Panc1 (cell line): ENCODE results near the gene HADHA. TPM values are rescaled to one million over a fixed set of nuclear protein-coding genes. Genes with fewer than 3 reads are reported as not detected.

Experiments
- ATAC-seq: fragments of 200-7000 bp; cut with Tn5 transposase; 2 replicates; pipeline ENCODE4 v1.9.1; 2020; ENCODE audit warnings: mild to moderate bottlenecking, moderate library complexity
- BruUV-seq: library from RNA; stranded (reverse); fragments of 400-500 nt; replicated peaks from 2 replicates; lab custom pipeline; 2021; lab: Mats Ljungman, UMichigan
- CTCF ChIA-PET: fragments of 300-600 bp; sonication (Branson Sonifier 250); formaldehyde crosslinking; loops from one replicate; lab custom pipeline; 2022; ENCODE audit warnings: antibody characterized with exemption; lab: Charles Lee
- POLR2A ChIA-PET: fragments of 300-600 bp; sonication (Branson Sonifier 250); formaldehyde crosslinking; loops from one replicate; lab custom pipeline; 2022; ENCODE audit warnings: antibody characterized with exemption; lab: Charles Lee
- DNase-seq: peaks from one replicate; pipeline ENCODE4 v3.0.0-alpha.2; 2010; ENCODE audit warnings: low read depth, low spot score
- H3K27ac ChIP-seq: 2 replicates; pipeline ENCODE4 v1.5.1; 2011; ENCODE audit warnings: mild to moderate bottlenecking, low read length, inconsistent platforms
- H3K27me3 ChIP-seq: fragments of 200-500 bp; sonication (Bioruptor generic); 2 replicates; pipeline ENCODE4 v1.6.0; 2014; ENCODE audit warnings: low read length, inconsistent platforms; ENCODE audit not compliant: control insufficient read depth, insufficient read depth
- H3K36me3 ChIP-seq: fragments of 200-500 bp; sonication (Bioruptor generic); 2 replicates; pipeline ENCODE4 v1.5.1; 2014; ENCODE audit warnings: inconsistent platforms, mild to moderate bottlenecking, low read length, moderate library complexity; ENCODE audit not compliant: control insufficient read depth, insufficient read depth
- H3K4me1 ChIP-seq: 2 replicates; pipeline ENCODE4 v1.5.1; 2011; ENCODE audit warnings: inconsistent platforms, mild to moderate bottlenecking, low read length, moderate library complexity; ENCODE audit not compliant: control insufficient read depth, insufficient read depth
- H3K4me3 ChIP-seq, 2 experiments: 2 replicates each; pipeline ENCODE4 v1.5.1; 2011 to 2012; ENCODE audit warnings: low read depth in 2 of 2, low read length in 2 of 2, mild to moderate bottlenecking in 2 of 2, inconsistent platforms in 1 of 2, moderate library complexity in 1 of 2
- H3K9me3 ChIP-seq: fragments of 200-500 bp; sonication (Bioruptor generic); 2 replicates; pipeline ENCODE4 v1.5.1; 2014; ENCODE audit warnings: low read depth, mild to moderate bottlenecking, inconsistent platforms, low read length, moderate library complexity; ENCODE audit not compliant: control insufficient read depth, insufficient read depth
- POLR2AphosphoS5 ChIP-seq: IDR thresholded peaks from 2 replicates; pipeline ENCODE4 v1.6.1; 2012; ENCODE audit warnings: mild to moderate bottlenecking, low read depth, low read length, moderate library complexity
- SIN3A ChIP-seq: IDR thresholded peaks from 2 replicates; pipeline ENCODE4 v1.6.1; 2012; ENCODE audit warnings: low read depth, mild to moderate bottlenecking, low read length, moderate library complexity, borderline replicate concordance; ENCODE audit not compliant: insufficient read depth
- TCF7L2 ChIP-seq: IDR thresholded peaks from 2 replicates; pipeline ENCODE4 v1.6.1; 2011; ENCODE audit warnings: mild to moderate bottlenecking, low read depth, low read length, inconsistent platforms
- in situ Hi-C: cut with HindIII; loops from 2 replicates; pipeline ENCODE4 v1.10.0; 2016; ENCODE audit warnings: low sequenced_read_pairs, low pct_unique_long_range_greater_than_20kb
- intact Hi-C: fragments of 100-400 bp; cut with micrococcal nuclease; formaldehyde crosslinking; loops from one replicate; pipeline ENCODE4 v1.10.0; 2022; ENCODE audit not compliant: unreplicated experiment
- total RNA-seq: library from RNA; stranded (reverse); gene quantifications from one replicate; pipeline ENCODE4 v1.2.1, GENCODE V29; 2021; ENCODE audit not compliant: unreplicated experiment
- TF ChIP-seq, protein P1 (sequence below): fragments of 450-650 bp; IDR thresholded peaks from 2 replicates; pipeline ENCODE4 v1.5.1; 2017; ENCODE audit warnings: mild to moderate bottlenecking
- TF ChIP-seq, protein P2 (sequence below), 2 experiments: IDR thresholded peaks; 2 replicates each; pipeline ENCODE4 v1.6.1; 2011 to 2012; ENCODE audit warnings: low read depth in 2 of 2, control low read depth in 1 of 2, low read length in 1 of 2, mild to moderate bottlenecking in 1 of 2, moderate library complexity in 1 of 2; ENCODE audit not compliant: insufficient read depth in 1 of 2

The HADHA gene
- total RNA-seq, 1 experiment from 2014 or later: 148 TPM

DNA sequence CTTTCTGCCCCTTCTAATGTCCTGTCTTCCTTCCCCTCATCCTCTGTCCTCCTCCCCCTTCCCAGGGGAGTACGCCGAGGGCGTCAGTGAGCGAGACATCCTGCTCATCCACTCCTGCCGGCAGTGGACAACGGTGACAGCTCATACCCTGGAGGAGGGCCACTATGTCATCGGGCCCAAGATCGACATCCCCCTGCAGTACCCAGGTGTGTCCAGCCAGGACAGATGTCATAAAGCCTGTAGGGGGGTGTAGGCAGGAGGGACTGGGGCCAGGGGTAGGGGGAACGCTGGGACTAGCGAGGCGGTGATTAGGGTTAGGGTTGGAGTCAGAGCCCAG is 68.2 kb downstream of the HADHA start:
- BruUV-seq: no TSS peak
- Histone ChIP-seq H3K27me3 (no peaks in the 10 kb centered on the region), H3K27ac (no peak overlapping the region), H3K36me3 (no peaks in the 10 kb centered on the region), H3K4me3 (no peak overlapping the region), H3K4me1 (peaks cover 11% of the 10 kb centered on the region), H3K9me3 (no peaks in the 10 kb centered on the region)
- POLR2A ChIA-PET: no interaction called here
- in situ Hi-C loops: no loop called here
- no peak for TF ChIP-seq POLR2AphosphoS5
- TF ChIP-seq, protein P1, sequence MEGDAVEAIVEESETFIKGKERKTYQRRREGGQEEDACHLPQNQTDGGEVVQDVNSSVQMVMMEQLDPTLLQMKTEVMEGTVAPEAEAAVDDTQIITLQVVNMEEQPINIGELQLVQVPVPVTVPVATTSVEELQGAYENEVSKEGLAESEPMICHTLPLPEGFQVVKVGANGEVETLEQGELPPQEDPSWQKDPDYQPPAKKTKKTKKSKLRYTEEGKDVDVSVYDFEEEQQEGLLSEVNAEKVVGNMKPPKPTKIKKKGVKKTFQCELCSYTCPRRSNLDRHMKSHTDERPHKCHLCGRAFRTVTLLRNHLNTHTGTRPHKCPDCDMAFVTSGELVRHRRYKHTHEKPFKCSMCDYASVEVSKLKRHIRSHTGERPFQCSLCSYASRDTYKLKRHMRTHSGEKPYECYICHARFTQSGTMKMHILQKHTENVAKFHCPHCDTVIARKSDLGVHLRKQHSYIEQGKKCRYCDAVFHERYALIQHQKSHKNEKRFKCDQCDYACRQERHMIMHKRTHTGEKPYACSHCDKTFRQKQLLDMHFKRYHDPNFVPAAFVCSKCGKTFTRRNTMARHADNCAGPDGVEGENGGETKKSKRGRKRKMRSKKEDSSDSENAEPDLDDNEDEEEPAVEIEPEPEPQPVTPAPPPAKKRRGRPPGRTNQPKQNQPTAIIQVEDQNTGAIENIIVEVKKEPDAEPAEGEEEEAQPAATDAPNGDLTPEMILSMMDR: no peak
- TF ChIP-seq TCF7L2: no peak
- TF ChIP-seq SIN3A: no peak
- ATAC-seq (no peak), DNase-seq (no peak)
- CTCF ChIA-PET: interaction anchor here (0.5 kb wide), 1 partner anchor 226 kb away, joined by 3 read pairs; no protein-coding TSS in a partner anchor
- intact Hi-C loops: no loop called here

DNA sequence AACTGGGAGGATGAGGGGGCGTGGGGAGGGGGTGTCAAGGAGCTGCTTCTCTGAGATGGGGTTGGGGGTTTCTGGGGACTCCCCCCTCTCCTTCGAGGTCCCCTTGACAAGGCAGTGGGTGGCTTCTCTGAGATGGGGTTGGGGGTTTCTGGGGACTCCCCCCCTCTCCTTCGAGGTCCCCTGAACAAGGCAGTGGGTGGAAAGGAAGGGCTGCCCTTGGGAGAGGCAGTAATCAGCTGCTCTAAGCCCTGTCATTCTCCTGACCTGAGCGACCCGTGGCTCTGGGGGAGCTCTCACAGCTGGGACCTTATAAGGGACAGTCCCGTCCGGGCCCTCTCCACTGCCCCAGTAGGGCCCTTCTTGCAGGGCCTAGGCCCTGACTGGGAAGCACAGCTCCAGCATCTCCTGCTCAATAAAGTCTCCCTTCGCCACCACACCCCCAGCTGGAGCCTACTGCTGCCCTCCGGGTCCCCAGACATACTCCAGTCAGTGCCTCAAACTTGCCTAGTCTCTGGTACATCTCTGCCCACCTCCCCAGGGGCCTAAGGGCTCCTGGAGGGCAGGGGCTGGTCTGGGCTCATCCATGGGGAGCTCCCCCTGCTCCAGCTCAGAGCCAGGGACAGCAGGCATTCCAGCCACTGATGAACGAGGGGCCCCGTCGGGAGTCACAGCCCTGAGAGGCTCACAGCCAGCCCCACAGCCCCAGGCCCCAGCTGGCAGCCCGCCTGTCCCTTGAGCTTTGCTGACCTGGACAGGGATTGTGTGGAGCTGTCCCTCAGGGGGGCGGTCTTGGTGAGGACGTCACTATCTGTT is 68.8 kb downstream of the HADHA start:
- H3K4me1 ChIP-seq: peaks cover 11% of the 10 kb centered on the region
- no peaks in the 10 kb centered on the region for H3K27me3 ChIP-seq
- no peak for TF ChIP-seq TCF7L2
- TF ChIP-seq POLR2AphosphoS5: no peak
- TF ChIP-seq, protein P2, sequence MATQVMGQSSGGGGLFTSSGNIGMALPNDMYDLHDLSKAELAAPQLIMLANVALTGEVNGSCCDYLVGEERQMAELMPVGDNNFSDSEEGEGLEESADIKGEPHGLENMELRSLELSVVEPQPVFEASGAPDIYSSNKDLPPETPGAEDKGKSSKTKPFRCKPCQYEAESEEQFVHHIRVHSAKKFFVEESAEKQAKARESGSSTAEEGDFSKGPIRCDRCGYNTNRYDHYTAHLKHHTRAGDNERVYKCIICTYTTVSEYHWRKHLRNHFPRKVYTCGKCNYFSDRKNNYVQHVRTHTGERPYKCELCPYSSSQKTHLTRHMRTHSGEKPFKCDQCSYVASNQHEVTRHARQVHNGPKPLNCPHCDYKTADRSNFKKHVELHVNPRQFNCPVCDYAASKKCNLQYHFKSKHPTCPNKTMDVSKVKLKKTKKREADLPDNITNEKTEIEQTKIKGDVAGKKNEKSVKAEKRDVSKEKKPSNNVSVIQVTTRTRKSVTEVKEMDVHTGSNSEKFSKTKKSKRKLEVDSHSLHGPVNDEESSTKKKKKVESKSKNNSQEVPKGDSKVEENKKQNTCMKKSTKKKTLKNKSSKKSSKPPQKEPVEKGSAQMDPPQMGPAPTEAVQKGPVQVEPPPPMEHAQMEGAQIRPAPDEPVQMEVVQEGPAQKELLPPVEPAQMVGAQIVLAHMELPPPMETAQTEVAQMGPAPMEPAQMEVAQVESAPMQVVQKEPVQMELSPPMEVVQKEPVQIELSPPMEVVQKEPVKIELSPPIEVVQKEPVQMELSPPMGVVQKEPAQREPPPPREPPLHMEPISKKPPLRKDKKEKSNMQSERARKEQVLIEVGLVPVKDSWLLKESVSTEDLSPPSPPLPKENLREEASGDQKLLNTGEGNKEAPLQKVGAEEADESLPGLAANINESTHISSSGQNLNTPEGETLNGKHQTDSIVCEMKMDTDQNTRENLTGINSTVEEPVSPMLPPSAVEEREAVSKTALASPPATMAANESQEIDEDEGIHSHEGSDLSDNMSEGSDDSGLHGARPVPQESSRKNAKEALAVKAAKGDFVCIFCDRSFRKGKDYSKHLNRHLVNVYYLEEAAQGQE (IDR thresholded peaks at IDR 0.05; ENCODE audit: insufficient read depth in 1 of 2, low read depth in 2 of 2, low read length in 1 of 2): no peak
- TF ChIP-seq SIN3A: no peak
- TF ChIP-seq, protein P1: no peak
- CTCF ChIA-PET: interaction anchor here (0.5 to 0.7 kb wide), 3 partner anchors 34 to 225 kb away, joined by 3 to 10 read pairs (median 6); no protein-coding TSS in a partner anchor
- no peak overlapping the region for H3K4me3 ChIP-seq
- peak; percentile 8; the same call in 1 of the 2 replicates for ATAC-seq
- H3K36me3 ChIP-seq: no peaks in the 10 kb centered on the region
- BruUV-seq: no TSS peak
- in situ Hi-C loops: no loop called here
- intact Hi-C loops: no loop called here
- H3K27ac ChIP-seq: no peak overlapping the region
- no peaks in the 10 kb centered on the region for H3K9me3 ChIP-seq
- DNase-seq: no peak
- POLR2A ChIA-PET: no interaction called here
